Amygdala (tissue), 56 donors: ENCODE results near the gene SERINC2.
"Not testable (repeated sequence)": the region's sequence is repeated elsewhere in the genome, so short reads cannot be mapped to it uniquely, and the experiment has no call there.

ENCODE experiments used
- DNase-seq, 56 donors: peaks; one replicate each; lab custom pipeline; 2025; lab: John Stamatoyannopoulos, UW

SERINC2 gene

GRCh38 chr1:31453384-31454079, 40.5 kb downstream of the SERINC2 start:
- no peak for DNase-seq

- DNase-seq: no peak
Measured at GRCh38 chr1:31458287-31458896, 45.4 kb downstream of the SERINC2 start.

GRCh38 chr1:31460027-31460426, 47.0 kb downstream of the SERINC2 start:
- DNase-seq: no peak

GRCh38 chr1:31467005-31467674, 54.1 kb downstream of the SERINC2 start:
- DNase-seq: no peak

GRCh38 chr1:31470794-31471315, 57.8 kb downstream of the SERINC2 start:
- DNase-seq: no peak

GRCh38 chr1:31471452-31472313, 58.7 kb downstream of the SERINC2 start:
- not testable (repeated sequence) for DNase-seq

- DNase-seq: not testable (repeated sequence)
Measured at GRCh38 chr1:31472314-31472651, 59.3 kb downstream of the SERINC2 start.

GRCh38 chr1:31472673-31473072, 59.7 kb downstream of the SERINC2 start:
- DNase-seq: not testable (repeated sequence)

- DNase-seq: not testable (repeated sequence)
Measured at GRCh38 chr1:31473508-31473907, 60.5 kb downstream of the SERINC2 start.

GRCh38 chr1:31474567-31474966, 61.6 kb downstream of the SERINC2 start:
- not testable (repeated sequence) for DNase-seq

GRCh38 chr1:31476891-31477846, 64.2 kb downstream of the SERINC2 start:
- peak in 1 of 56 donors; percentile 3 for DNase-seq

- no peak for DNase-seq
Measured at GRCh38 chr1:31478167-31478566, 65.2 kb downstream of the SERINC2 start.

- DNase-seq: no peak
Measured at GRCh38 chr1:31479811-31480210, 66.8 kb downstream of the SERINC2 start.

- DNase-seq: not testable (repeated sequence)
Measured at GRCh38 chr1:31480426-31480825, 67.4 kb downstream of the SERINC2 start.

- DNase-seq: no peak
Measured at GRCh38 chr1:31482482-31483011, 69.5 kb downstream of the SERINC2 start.

GRCh38 chr1:31483012-31483946, 70.3 kb downstream of the SERINC2 start:
- DNase-seq: peak in 9 of 56 donors; percentile 4 to 45 (median 14)
